OCI-LY1 (cell line): Measurements from ENCODE around the gene SLC1A2.

Experiments used
- H2AFZ ChIP-seq: fragments of 200-600 bp; sonication (generic), shearing (Covaris generic); 2 replicates; pipeline ENCODE4 v1.6.0; 2014; ENCODE audit warnings: antibody characterized with exemption, mild to moderate bottlenecking, low read length
- H3F3A ChIP-seq: fragments of 200-600 bp; sonication (generic), shearing (Covaris generic); 2 replicates; pipeline ENCODE4 v1.6.0; 2014; ENCODE audit warnings: mild to moderate bottlenecking, antibody characterized with exemption, low read length, moderate library complexity; ENCODE audit not compliant: insufficient read depth
- H3K27ac ChIP-seq: fragments of 200-600 bp; sonication (generic); 2 replicates; pipeline ENCODE4 v1.5.1; 2014; ENCODE audit warnings: low read length, mixed run types, mild to moderate bottlenecking, low read depth; ENCODE audit not compliant: poor library complexity, severe bottlenecking
- H3K27me3 ChIP-seq: fragments of 200-600 bp; sonication (generic); 2 replicates; pipeline ENCODE4 v1.6.0; 2014; ENCODE audit warnings: antibody characterized with exemption, mild to moderate bottlenecking, low read length, moderate library complexity; ENCODE audit not compliant: insufficient read depth
- H3K36me3 ChIP-seq: fragments of 200-600 bp; sonication (generic); 2 replicates; pipeline ENCODE4 v1.6.1; 2014; ENCODE audit warnings: mild to moderate bottlenecking, antibody characterized with exemption, low read length, moderate library complexity, mixed read lengths; ENCODE audit not compliant: insufficient read depth
- H3K4me1 ChIP-seq: fragments of 200-600 bp; sonication (generic); 2 replicates; pipeline ENCODE4 v1.5.1; 2014; ENCODE audit warnings: mild to moderate bottlenecking, low read length, moderate library complexity; ENCODE audit not compliant: insufficient read depth, severe bottlenecking
- H3K4me2 ChIP-seq: fragments of 200-600 bp; sonication (generic), shearing (Covaris generic); 2 replicates; pipeline ENCODE4 v1.6.1; 2014; ENCODE audit warnings: low read length
- H3K4me3 ChIP-seq: fragments of 200-600 bp; sonication (generic); 2 replicates; pipeline ENCODE4 v1.5.1; 2014; ENCODE audit warnings: low read length, low read depth, mild to moderate bottlenecking, mixed read lengths; ENCODE audit not compliant: poor library complexity, severe bottlenecking
- H3K79me2 ChIP-seq: fragments of 200-600 bp; shearing (Covaris generic); 2 replicates; pipeline ENCODE4 v1.6.1; 2016; ENCODE audit warnings: mixed run types, low read length, mixed read lengths; ENCODE audit not compliant: insufficient read depth
- H3K9ac ChIP-seq: fragments of 200-600 bp; sonication (generic), shearing (Covaris generic); 2 replicates; pipeline ENCODE4 v1.6.1; 2014; ENCODE audit warnings: mild to moderate bottlenecking, low read length, mixed read lengths
- H3K9me2 ChIP-seq: fragments of 200-600 bp; sonication (generic), shearing (Covaris generic); 2 replicates; pipeline ENCODE4 v1.6.1; 2014; ENCODE audit warnings: low read depth, mild to moderate bottlenecking, low read length, mixed read lengths
- H3K9me3 ChIP-seq: fragments of 200-600 bp; shearing (Covaris generic); 2 replicates; pipeline ENCODE4 v1.6.1; 2014; ENCODE audit warnings: low read length, mixed read lengths
- H4K20me1 ChIP-seq: fragments of 200-600 bp; sonication (generic), shearing (Covaris generic); 2 replicates; pipeline ENCODE4 v1.6.0; 2016; ENCODE audit warnings: mild to moderate bottlenecking, low read length; ENCODE audit not compliant: insufficient read depth
- CTCF ChIP-seq: fragments of 200-600 bp; sonication (generic), shearing (Covaris generic); IDR thresholded peaks from 2 replicates; pipeline ENCODE4 v1.5.1; 2017; ENCODE audit warnings: mild to moderate bottlenecking, antibody characterized with exemption, low read length, moderate library complexity, mixed read lengths
- EZH2 ChIP-seq: fragments of 200-600 bp; sonication (generic), shearing (Covaris generic); IDR thresholded peaks from 2 replicates; pipeline ENCODE4 v1.8.0; 2017; ENCODE audit warnings: borderline replicate concordance, mixed run types, mild to moderate bottlenecking, antibody characterized with exemption, low read length, moderate library complexity, mixed read lengths

SLC1A2 gene

GRCh38 chr11:35413598-35413997, 5.8 kb downstream of the SLC1A2 start:
- Histone ChIP-seq H3F3A (no peaks in the 10 kb centered on the region), H3K9me3 (no peaks in the 10 kb centered on the region), H3K36me3 (no peaks in the 10 kb centered on the region), H3K9me2 (no peaks in the 10 kb centered on the region), H3K79me2 (no peaks in the 10 kb centered on the region), H4K20me1 (no peaks in the 10 kb centered on the region), H3K4me3 (no peak overlapping the region), H3K4me2 (no peak overlapping the region), H3K4me1 (no peaks in the 10 kb centered on the region), H3K27me3 (no peaks in the 10 kb centered on the region), H2AFZ (no peak overlapping the region), H3K9ac (no peak overlapping the region), H3K27ac (no peak overlapping the region)
- TF ChIP-seq EZH2 (no peak), CTCF (no peak)

GRCh38 chr11:35412285-35412684, 7.1 kb downstream of the SLC1A2 start:
- no peak overlapping the region for H3K4me3 ChIP-seq
- no peaks in the 10 kb centered on the region for H3F3A ChIP-seq
- TF ChIP-seq CTCF (peak; percentile 43; the same call in 1 of the 2 replicates), EZH2 (no peak)
- H3K4me1 ChIP-seq: no peaks in the 10 kb centered on the region
- H3K27ac ChIP-seq: no peak overlapping the region
- no peak overlapping the region for H2AFZ ChIP-seq
- H3K27me3 ChIP-seq: no peaks in the 10 kb centered on the region
- H3K9me2 ChIP-seq: no peaks in the 10 kb centered on the region
- no peaks in the 10 kb centered on the region for H3K36me3 ChIP-seq
- no peaks in the 10 kb centered on the region for H4K20me1 ChIP-seq
- no peaks in the 10 kb centered on the region for H3K9me3 ChIP-seq
- no peaks in the 10 kb centered on the region for H3K79me2 ChIP-seq
- H3K4me2 ChIP-seq: no peak overlapping the region
- H3K9ac ChIP-seq: no peak overlapping the region

GRCh38 chr11:35407041-35407440, 12.3 kb downstream of the SLC1A2 start:
- Histone ChIP-seq H4K20me1 (no peaks in the 10 kb centered on the region), H3K4me1 (no peaks in the 10 kb centered on the region), H3K27me3 (no peaks in the 10 kb centered on the region; the same call in 1 of the 2 replicates), H3K4me3 (no peak overlapping the region), H3K9ac (no peak overlapping the region), H3K36me3 (no peaks in the 10 kb centered on the region), H3K79me2 (no peaks in the 10 kb centered on the region), H3K9me3 (no peaks in the 10 kb centered on the region), H3K4me2 (no peak overlapping the region), H3K27ac (no peak overlapping the region), H3K9me2 (no peaks in the 10 kb centered on the region), H2AFZ (no peak overlapping the region), H3F3A (no peaks in the 10 kb centered on the region)
- TF ChIP-seq EZH2 (no peak), CTCF (no peak)
